GM18505 (cell line): ENCODE measurements around the gene DALRD3.
A peak's percentile ranks its signal among the peaks of the same experiment; 100 is the strongest.

ENCODE experiments used
- ATAC-seq: cut with Tn5 transposase; IDR thresholded peaks from one replicate; pipeline ENCODE4 v1.9.1; 2021; ENCODE audit not compliant: unreplicated experiment
- POLR2A ChIP-seq: IDR thresholded peaks from 4 replicates; pipeline ENCODE4 v1.6.1; 2011; ENCODE audit warnings: borderline replicate concordance; ENCODE audit not compliant: insufficient read depth, insufficient read length; ENCODE audit errors: extremely low read depth

DALRD3 gene

GRCh38 chr3:49017971-49018706, at the start of gene DALRD3:
TSS of gene DALRD3 (minus strand) at chr3:49018580. CDS start at chr3:49018564, 16 bp downstream.
- no peak for ATAC-seq

GRCh38 chr3:49058011-49058410, 39.6 kb upstream of the DALRD3 start:
- ATAC-seq = no peak
- TF ChIP-seq POLR2A = no peak

More at GRCh38 chr3:49017971-49018706, at the start of gene DALRD3:
- peak; percentile 73 for TF ChIP-seq POLR2A

DNA sequence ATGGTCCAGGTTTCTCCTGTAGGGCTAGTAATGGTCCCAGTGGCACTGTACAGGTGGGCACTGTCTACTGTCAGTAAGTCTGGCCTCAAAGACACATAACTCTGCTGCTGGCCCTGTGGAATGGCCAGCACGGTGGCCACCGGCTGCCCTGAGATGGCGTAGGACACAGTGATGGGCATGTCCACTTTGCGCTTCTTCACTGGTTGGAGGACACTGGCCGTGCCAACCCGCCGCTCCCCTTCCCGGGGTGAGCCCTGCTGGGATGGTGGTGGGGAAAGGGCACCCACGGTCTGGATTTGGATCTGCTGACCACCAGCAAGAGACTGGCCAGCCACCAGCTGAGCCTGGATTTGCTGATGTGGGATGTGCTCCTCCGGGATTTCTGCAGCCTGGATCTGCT, 38.9 kb upstream of the DALRD3 start:
- no peak for TF ChIP-seq POLR2A

DNA sequence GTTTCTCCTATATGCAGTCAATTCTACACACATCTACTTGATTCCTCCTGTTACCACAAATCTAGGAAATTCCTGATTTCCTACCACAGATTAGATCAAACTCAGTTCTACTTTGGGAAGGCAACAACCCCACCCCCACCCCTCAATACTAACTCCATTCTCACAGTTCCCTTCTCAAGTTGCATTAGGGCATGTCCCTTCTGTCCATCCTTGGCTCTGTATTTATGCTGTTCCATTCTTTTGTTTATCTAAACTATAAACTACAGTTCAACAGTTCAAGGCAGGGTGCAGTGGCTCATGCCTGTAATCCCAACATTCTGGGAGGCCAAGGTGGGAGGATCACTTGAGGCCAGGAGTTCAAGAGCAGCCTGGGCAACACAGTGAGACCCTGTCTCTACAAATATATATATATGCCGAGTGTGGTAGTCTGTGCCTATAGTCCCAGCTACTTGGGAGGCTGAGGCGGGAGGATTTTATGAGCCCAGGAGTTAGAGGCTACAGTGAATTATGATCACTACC, 36.0 kb upstream of the DALRD3 start:
- TF ChIP-seq POLR2A = no peak
- no peak for ATAC-seq

More for the DNA sequence above, 38.9 kb upstream of the DALRD3 start:
- no peak for ATAC-seq

GRCh38 chr3:49053543-49053942, 35.2 kb upstream of the DALRD3 start:
- TF ChIP-seq POLR2A = no peak
- ATAC-seq = no peak

GRCh38 chr3:49035281-49035680, 16.9 kb upstream of the DALRD3 start:
- TF ChIP-seq POLR2A = no peak
- ATAC-seq = no peak

DNA sequence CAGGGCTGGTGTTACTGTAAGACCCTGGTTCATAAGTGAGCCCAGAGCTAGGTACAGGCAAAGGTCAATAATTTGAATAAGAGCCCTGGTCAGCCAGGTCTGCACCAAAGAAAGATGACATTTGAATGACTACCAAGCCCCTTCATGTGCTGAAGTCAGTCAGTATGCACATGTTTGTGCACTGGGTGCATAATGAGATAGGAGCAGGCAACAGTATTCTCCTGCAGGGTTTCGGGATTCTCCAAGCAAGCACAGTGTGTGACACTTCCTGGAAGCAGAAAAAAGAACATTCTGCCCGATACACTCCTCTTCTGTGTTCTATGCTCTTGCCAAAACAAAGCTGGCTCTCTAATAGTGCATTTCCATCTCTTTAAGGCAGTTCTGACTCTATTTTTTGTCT, 16.3 kb upstream of the DALRD3 start:
- no peak for ATAC-seq
- TF ChIP-seq POLR2A = no peak

GRCh38 chr3:49032646-49033304, 14.4 kb upstream of the DALRD3 start:
- no peak for TF ChIP-seq POLR2A
- ATAC-seq = no peak

DNA sequence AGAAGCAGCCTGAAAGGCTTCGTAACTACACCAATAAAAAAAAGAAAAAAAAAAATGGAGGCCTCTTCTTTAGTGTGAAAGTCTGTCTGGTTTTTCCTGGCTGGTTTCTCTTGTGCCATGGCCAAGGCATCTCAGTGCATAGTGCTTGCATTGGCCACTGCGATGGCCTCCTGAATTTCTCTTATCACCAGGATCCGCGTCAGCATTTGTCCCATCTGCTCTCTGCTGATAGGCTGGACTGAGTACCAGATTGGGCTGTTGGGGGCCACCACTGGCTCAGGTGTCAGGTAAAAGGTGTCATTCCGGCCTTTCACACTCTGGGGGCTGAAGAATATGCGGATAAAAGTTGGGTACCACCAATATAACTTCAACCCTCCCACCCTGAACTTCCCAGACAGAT, 11.9 kb upstream of the DALRD3 start:
- ATAC-seq = no peak
- no peak for TF ChIP-seq POLR2A

DNA sequence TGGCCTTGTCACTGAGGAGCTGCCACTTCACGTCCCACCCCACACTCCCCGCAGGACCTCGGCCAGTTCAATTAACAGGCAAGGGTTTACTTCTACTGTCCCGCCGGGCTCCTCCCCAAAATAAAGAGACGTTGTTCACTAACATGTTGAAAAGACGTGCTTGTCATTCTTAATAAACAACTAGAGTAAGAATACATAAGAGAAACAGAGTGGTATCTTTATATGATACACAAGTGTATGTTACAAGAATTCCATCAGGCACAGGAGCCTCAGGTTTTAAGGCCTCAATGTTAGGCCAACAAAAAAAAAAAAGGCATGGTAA, 11.1 kb upstream of the DALRD3 start:
- TF ChIP-seq POLR2A = no peak
- no peak for ATAC-seq

DNA sequence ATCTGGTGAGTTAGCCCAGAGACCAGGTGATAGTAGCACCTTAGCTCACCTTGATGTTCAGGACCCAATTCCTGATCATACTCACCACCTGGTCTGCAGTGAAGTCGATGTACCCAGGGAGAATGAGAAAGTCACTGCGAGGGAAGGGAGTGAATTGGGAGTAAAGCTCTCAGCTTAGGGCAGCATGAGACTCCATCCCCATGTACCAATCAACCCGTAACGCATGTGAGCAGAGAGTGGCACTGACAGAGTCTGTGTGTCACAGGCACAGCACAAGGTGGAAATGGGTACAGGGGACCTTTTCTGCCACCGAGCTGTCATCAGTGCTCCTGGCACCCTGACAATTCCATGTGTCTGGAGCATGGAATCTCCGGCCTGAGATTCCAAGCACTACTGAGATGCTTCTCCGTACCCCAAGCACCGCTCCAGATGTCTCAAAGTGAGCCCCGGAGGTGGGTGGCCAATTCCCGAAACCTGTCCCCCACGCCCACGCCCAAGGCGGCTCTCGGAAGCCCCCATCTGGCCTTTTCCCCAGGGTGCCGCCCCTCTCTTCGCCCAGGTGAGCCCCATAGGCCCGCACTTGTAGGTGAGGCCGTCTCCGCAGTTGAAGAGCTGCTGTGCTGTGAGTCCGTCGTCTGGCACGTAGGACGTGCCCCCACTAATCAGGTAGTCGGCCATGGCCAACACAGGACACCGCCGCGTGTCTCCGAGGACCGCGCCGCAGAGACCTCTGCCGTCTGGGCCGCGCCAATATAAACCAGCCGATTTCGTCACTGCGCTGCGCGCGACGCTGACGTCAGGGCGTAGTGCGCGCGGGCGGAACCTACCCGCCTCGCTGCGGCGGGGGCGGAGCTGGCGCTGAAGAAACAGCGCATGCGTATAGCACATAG, 10.5 kb upstream of the DALRD3 start, which contains the start of gene IMPDH2:
Gene IMPDH2, minus strand, starts transcription at position 726 of the 890 bp plus-strand sequence. Its CDS starts 48 bp downstream, at position 678.
- peak; percentile 100 for TF ChIP-seq POLR2A
- peak; percentile 90 for ATAC-seq

DNA sequence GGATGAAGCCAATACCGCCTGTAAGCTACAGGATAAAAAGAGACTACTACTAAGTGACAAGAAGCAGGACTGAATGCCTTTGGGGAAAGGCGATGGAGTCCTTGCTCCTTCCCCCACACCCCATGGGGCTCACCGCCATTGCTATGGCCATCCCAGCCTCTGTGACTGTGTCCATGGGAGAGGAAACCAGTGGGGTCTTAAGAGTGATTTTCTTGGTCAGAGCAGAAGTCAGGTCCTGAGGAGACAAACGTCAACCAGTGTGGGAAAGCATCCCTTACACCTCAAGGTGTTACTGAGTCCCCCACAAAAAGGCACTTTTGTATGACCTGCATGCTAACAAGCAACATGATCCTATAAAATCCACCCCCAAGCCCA, 9.9 kb upstream of the DALRD3 start:
- no peak for TF ChIP-seq POLR2A
- no peak for ATAC-seq

DNA sequence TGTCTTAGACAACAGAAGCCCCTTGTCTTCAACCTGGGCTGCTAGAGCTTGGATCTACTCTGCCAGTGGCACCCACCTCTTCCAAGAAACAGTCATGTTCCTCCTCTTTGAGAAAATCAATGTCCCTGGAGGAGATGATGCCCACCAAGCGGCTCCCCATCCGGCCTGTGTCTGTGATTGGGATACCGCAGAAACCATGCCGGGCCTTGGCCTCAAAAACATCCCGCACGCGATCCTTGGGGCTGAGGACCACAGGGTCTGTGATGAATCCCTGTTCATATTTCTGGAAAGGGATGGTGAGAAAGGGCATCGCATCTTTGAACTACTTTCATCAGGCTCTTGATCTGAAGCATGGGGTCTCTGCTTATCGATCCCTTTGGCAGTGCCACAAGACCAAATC, 9.3 kb upstream of the DALRD3 start:
- TF ChIP-seq POLR2A = peak; percentile 16
- ATAC-seq = no peak
